Measurements from ENCODE around the gene FHOD3. TPM values are rescaled to one million over a fixed set of nuclear protein-coding genes. Genes with fewer than 3 reads are reported as not detected.

The FHOD3 gene
- total and polyA plus RNA-seq, 2 experiments from 2014 or later, result 2.7 to 8.7 TPM

- TF ChIP-seq ZNF462 (CRISPR knock-in tag; IDR thresholded peaks at IDR 0.05), result no peak
- no peak for TF ChIP-seq JUNB (IDR thresholded peaks at IDR 0.05; ENCODE audit: unreplicated experiment)
- no peak for TF ChIP-seq EZH2phosphoT487 (IDR thresholded peaks at IDR 0.05; ENCODE audit: unreplicated experiment)
- TF ChIP-seq NANOG (IDR thresholded peaks at IDR 0.05; ENCODE audit: borderline replicate concordance), result no peak
- no peak for TF ChIP-seq ZNF114 (CRISPR knock-in tag; IDR thresholded peaks at IDR 0.05)
Measured at GRCh38 chr18:36610661-36611060, 313.1 kb downstream of the FHOD3 start (continued).

- no peaks in the 10 kb centered on the region for H3K36me3 ChIP-seq (ENCODE audit: insufficient read depth)
- no peaks in the 10 kb centered on the region for H3K9me3 Mint-ChIP-seq
- no peaks in the 10 kb centered on the region for H3F3A ChIP-seq (replicated peaks; ENCODE audit: low read depth)
- H3K4me1 ChIP-seq (ENCODE audit: insufficient read depth), result no peaks in the 10 kb centered on the region
- no peaks in the 10 kb centered on the region for H3K79me2 ChIP-seq (replicated peaks; ENCODE audit: insufficient read depth)
- no peaks in the 10 kb centered on the region for H3K36me3 Mint-ChIP-seq (ENCODE audit: low read depth)
- H3K4me1 Mint-ChIP-seq, result peaks cover 6% of the 10 kb centered on the region
- ATAC-seq (no peak), DNase-seq (ENCODE audit: low spot score) (no peak)
- no peaks in the 10 kb centered on the region for H4K20me1 ChIP-seq (replicated peaks; ENCODE audit: insufficient read depth)
- H3K27me3 ChIP-seq (ENCODE audit: insufficient read depth), result no peaks in the 10 kb centered on the region
- no peak overlapping the region for H3K4me2 ChIP-seq
- no peak overlapping the region for H3K27ac ChIP-seq (ENCODE audit: low read depth)
- H3K9me2 ChIP-seq (ENCODE audit: insufficient read depth), result 0 out of 2 replicates have a peak, but pooled peaks cover 6% of the 10 kb centered on the region
- no peak overlapping the region for H3K4me3 Mint-ChIP-seq
- no peak overlapping the region for H2AFZ ChIP-seq
- H3K4me3 ChIP-seq, result no peak overlapping the region
- H3K27me3 Mint-ChIP-seq (ENCODE audit: insufficient read depth, low read depth, poor library complexity), result no peaks in the 10 kb centered on the region
- H3K27ac Mint-ChIP-seq, result no peak overlapping the region
- TF ChIP-seq STAT1 (IDR thresholded peaks at IDR 0.05; ENCODE audit: unreplicated experiment), result no peak
- TF ChIP-seq EZH2phosphoT487 (IDR thresholded peaks at IDR 0.05; ENCODE audit: unreplicated experiment), result no peak
- TF ChIP-seq JUNB (IDR thresholded peaks at IDR 0.05; ENCODE audit: unreplicated experiment), result no peak
- TF ChIP-seq EZH2 (IDR thresholded peaks at IDR 0.05; ENCODE audit: low read depth, unreplicated experiment), result no peak
- TF ChIP-seq, protein P1, sequence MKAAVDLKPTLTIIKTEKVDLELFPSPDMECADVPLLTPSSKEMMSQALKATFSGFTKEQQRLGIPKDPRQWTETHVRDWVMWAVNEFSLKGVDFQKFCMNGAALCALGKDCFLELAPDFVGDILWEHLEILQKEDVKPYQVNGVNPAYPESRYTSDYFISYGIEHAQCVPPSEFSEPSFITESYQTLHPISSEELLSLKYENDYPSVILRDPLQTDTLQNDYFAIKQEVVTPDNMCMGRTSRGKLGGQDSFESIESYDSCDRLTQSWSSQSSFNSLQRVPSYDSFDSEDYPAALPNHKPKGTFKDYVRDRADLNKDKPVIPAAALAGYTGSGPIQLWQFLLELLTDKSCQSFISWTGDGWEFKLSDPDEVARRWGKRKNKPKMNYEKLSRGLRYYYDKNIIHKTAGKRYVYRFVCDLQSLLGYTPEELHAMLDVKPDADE (IDR thresholded peaks at IDR 0.05), result no peak
- no peak for TF ChIP-seq ZNF462 (CRISPR knock-in tag; IDR thresholded peaks at IDR 0.05)
Measured at GRCh38 chr18:36613069-36613468, 315.6 kb downstream of the FHOD3 start.
